Muscle of arm (tissue), 12 donors: ENCODE results near the gene SLC30A2. TPM values are rescaled to one million over a fixed set of nuclear protein-coding genes. Genes with fewer than 3 reads are reported as not detected.
A peak's percentile ranks its signal among the peaks of the same experiment; 100 is the strongest.

ENCODE experiments used
- DNase-seq: peaks from one replicate; pipeline ENCODE4 v3.0.0-alpha.2; 2013
- polyA plus RNA-seq, 12 donors: library from polyadenylated mRNA; unstranded; fragments of 120-200 nt; gene quantifications; one replicate each; pipeline ENCODE4 v1.2.1, GENCODE V29; 2013; ENCODE audit not compliant: insufficient read length in 12 of 12

SLC30A2 gene
- polyA plus RNA-seq, 12 donors, result 0.08 to 1.8 (median 0.78) TPM; not detected in 2

DNA sequence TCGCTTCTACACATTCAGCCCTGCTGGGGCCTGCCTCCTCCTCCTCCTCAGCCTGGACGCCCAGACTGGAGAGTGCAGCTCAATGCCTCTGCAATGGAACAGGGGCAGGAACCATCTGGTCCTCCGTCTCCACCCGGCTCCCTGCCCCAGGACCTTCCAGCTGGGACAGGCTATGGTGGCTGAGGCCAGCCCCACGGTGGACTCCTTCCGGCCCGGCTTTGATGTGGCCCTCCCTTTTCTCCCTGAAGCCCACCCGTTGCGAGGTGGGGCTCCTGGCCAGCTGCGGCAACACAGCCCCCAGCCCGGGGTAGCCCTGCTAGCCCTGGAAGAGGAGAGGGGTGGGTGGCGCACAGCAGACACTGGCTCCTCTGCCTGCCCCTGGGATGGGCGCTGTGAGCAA is 22.9 kb downstream of the SLC30A2 start:
- no peak for DNase-seq

DNA sequence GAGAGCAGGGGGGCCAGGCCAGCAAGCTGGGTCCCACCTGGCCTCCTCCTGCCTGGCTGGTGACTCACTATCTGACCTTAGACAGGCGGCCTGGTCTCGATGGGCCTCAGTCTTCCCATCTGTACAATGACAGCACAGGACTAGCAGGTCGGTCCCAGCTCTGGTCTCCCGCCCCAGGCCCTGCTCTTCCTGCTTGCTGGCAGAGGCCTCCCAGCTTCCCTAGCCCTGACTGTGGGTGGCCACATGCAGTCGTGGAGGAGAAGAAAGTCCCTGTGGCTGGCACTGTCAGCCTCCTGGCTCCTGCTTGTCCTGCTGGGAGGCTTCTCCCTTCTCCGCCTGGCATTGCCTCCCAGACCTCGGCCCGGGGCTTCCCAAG is 23.5 kb downstream of the SLC30A2 start:
- DNase-seq, result no peak

DNA sequence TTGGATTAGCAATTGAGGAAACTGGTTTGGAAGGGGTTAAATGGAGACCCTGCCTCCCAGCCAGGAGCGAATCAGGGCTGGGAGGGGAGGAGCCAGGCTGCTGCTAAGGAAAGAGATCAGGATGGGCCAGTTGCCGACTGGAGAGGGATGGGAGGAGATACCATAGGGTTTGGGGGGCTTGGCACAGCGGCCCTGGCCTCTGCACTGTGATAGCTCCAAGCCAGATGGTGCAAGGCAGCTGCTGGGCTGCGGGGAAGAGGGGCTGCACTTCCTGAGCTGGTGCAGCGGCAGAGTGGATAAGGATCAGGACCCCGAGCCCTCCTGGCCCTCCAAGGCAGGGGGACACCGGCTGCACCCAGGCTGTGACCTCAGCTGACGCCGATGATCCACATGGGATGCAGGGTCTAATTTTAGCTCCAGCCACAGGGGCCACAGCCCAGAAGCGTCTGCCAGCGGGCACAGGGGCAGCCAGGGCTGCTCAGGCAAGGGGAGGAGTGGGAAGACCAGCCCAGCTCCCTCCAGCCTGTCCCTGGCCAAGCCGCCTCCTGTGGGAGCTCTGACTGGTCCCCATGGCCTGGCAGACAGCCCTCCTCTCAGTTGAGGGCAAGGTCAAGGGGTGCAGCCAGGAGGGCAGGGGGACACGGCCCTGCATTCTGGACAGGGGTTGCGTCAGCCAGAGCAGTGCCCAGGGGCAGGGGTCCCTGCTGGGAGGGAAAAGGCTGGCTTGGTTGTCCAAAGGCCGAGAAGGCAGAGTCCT is 24.1 kb downstream of the SLC30A2 start, which contains the start of gene EXTL1:
EXTL1 (plus strand) TSS at position 129 of the 757 bp plus-strand sequence. CDS start 872 bp downstream, outside the sequence.
- peak; percentile 79 for DNase-seq

DNA sequence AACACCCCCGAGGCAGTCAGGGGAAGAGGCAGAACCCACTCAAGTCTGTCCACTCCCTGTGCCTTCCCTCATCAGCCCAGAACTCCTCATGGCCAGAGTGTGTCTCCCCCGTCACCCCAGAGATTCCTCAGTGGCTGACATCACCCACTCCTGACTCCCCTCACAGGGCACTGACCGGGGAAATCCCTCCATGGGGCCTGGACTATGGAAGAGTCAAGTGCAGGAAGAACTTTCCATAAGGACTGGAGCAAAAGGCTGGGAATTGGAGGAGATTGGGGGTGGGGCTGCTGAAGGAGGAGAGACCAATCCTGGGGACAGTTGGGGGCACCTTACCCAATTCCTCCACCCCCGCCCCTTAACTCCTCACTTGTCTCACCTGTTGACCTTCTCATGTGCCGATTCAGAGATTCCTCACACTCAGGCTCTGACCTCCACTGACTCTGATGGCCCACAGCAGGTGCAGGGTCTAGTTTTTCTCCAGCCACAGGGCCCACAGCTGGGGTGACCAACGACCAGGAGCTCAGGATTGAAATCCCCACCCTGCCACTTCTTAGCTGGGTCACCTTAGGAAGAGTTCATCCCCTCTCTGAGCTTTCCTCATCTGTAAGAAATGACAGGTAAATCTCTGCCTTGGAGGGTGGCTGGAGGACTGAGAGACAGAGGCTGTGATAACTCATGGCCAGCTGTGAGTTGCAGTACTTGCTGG is 24.8 kb downstream of the SLC30A2 start:
- DNase-seq, result no peak

DNA sequence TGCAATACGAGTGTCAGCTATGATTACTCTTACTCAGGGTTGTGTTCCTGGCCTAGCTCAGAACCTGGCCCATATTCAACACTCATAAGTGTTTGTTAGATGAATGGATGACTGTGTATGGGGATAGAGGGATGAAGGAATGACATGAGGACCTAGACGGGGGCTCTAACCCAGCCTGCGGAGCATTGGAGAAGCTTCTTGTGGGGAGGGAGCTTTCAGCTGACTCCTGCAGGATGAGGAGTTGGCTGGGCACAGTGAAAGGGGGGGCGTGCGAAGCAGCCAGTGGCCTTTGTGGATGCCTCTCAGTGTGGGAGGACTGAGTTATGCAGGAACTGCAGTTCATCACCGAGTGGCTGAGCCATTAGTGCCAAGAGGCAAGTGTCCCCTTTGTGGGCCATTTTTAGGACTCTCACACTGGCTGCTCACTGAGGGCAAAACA is 25.6 kb downstream of the SLC30A2 start:
- no peak for DNase-seq

DNA sequence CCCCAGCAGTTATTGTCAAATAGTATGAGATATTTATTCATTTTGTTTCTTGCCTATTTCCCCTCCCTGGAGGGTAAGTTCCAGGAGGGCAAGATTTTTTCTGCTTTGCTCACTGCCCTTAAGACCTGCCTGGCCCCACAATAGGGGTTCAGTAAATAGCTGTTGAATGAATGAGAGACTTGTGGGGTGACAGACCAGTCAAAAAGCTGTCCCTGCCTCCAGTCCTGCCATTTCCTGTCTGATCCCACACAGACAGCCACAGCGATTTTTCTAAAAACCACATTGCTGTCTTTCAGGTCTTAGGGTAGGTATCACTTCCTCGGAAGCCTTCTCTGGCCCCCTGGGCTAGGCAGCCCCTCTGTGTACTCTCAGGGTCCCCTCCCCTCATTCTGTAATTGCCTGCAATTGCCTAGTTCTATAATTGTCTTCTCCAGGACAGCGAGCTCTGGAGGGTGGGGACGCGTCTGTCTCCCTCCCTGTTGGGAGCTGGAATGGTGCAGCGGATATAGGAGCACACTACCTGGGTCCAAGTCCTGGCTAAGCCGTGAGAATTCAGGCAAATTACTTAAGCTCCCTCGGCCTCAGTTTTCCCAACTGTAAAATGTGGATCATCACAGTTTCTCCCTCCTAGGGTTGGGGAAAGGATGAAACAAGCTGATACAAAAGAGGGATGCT is 26.1 kb downstream of the SLC30A2 start:
- no peak for DNase-seq

DNA sequence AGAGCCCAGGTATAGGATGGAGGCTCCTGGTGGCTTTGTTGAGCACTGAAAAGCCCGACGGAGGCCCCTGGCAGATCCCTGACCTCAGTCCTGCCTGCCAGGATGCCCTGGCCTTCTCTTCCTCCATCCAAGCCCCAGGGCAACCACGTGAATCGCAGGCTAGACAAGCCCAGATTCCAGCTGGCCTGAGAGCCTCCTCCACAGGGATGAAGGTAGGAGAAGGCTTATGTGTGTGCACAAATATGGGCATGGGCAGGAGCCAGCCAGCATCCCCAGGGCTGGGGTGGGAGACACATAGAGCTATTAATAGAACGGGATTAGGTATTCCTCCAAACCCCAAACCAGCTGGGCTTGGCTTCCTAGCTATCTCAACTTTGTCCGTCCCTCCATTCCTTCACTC is 28.3 kb downstream of the SLC30A2 start:
- DNase-seq, result no peak

DNA sequence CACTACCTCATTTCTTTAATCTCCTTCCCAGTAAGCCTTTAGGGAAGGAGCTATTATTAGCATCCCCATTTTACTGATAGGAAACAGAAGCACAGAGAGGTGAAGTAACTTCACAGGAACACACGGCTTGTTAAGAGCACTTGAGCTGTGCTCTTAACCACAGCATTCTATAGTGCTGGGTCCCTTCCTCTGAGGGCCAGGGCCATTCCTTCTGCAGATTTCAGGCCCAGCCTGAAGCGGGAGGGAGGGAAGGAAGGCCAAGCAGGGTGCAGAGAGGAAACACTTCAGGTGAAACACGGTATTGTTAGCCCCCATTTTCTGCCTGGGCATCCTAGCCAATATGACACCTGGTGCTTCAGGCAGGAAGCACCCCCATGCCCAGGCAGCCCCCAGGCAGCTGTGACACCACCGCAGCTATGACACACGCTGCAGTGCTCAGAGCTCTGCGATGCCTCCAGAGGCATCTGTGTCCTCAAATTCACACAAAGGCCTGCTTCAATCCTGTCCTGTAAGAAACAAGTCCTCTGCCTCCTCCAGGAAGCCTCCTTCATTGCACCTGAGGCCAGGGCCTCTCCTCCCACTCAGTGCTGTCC is 28.9 kb downstream of the SLC30A2 start:
- DNase-seq, result no peak

DNA sequence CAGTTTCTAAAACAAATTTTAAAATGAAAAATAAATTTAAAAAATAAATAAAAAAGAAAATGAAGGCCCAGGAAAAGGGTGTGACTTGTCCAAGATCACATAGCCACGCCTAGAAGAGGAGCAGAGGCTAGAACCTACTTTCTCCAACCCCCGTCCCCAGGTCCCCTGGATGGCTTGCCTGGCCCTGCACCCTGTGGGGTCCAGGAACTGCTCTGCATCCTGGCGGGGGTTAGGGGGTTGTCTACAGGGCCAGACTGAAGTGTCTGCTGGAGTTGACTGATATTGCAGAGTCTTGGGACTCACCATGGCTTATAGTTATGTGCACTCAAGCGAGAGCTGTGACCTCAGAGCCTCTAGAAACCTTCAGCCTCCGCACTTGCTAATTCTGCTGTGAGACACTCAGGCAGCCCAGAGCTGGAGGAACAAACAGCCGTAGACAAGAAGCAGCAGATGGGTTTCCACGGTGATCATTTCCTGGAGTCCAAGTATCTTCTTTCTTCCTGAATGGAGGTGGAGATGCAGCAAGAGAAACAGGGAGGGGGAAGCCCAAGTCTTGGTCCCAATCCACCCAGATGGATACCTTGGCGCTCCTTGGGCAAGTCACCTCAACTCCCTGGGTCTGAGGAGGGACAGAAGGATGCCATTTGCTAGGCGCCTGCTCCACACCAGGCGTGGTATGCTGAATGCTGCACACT is 29.5 kb downstream of the SLC30A2 start:
- no peak for DNase-seq

DNA sequence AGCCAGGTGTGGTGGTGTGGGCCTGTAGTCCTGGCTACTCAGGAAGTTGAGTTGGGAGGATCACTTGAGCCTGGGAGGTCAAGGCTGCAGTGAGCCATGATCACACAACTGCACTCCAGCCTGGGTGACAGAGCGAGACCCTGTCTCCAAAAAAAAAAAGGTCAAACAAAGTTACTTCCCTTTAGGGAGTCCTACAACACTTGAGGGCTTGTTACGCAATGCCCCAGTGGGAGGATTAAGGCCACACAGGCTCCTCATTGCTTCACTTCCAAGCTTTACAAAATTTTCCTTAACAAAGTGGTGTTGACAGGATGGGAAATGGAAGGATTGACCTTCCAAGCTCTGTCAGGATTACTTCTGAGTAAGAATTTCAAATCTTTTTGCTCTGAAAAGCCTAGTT is 30.6 kb downstream of the SLC30A2 start:
- DNase-seq, result no peak

DNA sequence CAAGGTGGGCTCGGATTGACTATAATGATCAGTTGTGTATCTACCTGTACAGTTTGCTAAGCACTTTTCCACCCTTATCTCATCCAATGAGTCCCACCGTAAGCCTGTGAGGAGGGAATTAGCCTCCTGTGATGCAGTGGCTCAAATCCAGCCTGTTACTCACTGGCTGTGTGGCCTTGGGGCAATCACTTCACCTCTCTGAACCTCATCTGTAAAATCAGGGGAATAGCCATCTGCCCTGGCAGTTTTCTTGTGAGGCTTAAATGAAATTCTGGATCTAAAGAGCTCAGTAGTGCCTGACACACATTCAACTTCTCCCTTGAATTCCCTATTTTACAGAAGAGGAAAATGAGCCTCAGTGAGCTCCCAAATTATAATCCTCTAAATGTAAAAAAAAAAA is 31.7 kb downstream of the SLC30A2 start:
- DNase-seq, result no peak

DNA sequence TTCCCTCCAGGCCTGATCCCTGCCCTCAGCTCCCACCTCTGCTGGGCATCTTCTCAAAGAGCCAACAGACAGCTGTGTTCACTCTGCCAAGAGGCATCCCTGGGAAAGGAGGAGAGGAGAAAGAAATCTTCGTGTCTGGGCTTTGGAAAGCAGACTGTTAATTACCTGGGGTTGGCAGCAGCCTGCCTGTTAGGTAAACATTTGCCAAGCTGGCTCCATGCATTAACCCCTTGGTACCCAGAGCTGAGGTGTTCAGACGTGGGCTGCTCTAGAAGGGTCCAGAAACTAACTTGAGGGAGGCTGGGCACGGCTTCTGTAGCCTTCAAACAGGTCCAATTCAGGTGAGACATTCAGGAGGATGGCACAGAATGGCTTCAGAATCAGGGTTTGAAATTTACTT is 33.1 kb downstream of the SLC30A2 start:
- DNase-seq, result no peak

DNA sequence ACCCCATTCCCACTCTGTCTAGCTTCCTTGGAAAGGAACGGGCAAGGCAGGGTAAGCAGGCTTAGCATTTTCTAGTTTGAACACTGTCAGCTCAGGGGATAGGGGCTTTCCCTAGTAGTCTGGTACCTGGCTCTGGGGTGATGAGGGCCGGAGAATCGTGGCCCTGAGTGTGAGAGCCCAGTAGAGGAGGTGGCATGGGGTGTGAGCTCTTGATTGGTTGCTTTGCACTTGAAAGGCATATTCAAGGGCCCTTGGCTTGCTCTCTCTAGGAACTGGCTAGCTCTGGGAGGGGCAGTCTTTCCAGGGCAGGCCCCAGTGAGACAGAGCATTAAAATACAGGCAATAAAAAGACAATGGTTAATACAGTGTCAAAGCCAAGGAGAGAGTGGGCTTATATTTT is 35.1 kb downstream of the SLC30A2 start:
- no peak for DNase-seq

DNA sequence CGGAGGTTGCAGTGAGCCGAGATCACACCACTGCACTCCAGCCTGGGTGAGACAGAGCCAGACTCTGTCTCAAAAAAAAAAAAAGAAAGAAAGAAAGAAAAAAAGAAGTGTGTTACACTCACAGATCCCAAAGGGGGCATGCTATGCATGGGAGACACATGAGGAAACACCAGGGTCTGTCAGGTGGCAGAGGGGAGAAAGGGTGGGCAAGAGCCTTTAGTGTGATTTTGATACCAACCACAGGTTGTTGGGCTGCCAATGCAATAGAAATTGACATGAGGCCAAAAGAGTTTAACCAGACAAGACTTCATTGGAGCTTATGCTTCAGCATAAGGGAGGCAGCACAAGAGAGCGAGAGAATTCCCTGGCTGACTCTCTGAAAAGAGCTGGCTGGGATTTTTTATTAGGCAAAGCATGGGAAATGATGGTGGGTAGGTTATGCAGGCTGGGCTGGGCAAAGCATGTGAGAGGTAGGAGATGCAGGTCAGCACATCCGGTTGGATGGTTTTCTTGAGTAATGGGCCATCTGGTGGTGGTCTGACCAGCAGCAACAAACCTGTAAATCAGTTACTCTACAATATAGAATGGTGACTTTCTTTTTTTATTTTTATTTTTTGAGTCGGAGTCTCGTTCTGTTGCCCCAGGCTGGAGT is 36.0 kb downstream of the SLC30A2 start:
- no peak for DNase-seq

DNA sequence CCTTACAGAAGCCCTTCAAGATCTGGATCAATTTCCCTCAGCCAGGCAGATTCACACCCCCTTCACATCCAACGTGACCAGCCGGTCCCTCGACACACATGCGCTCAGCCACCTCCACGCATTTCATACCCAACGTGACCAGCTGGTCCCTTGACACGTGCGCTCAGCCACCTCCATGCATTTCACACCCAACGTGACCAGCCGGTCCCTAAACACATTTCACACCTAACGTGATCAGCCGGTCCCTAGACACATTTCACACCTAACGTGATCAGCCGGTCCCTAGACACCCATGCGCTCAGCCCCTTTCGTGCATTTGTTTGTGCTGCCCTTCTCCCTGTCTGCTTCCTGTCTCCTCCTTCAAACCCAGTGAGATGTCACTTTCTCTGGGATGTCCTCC is 39.2 kb downstream of the SLC30A2 start:
- no peak for DNase-seq

DNA sequence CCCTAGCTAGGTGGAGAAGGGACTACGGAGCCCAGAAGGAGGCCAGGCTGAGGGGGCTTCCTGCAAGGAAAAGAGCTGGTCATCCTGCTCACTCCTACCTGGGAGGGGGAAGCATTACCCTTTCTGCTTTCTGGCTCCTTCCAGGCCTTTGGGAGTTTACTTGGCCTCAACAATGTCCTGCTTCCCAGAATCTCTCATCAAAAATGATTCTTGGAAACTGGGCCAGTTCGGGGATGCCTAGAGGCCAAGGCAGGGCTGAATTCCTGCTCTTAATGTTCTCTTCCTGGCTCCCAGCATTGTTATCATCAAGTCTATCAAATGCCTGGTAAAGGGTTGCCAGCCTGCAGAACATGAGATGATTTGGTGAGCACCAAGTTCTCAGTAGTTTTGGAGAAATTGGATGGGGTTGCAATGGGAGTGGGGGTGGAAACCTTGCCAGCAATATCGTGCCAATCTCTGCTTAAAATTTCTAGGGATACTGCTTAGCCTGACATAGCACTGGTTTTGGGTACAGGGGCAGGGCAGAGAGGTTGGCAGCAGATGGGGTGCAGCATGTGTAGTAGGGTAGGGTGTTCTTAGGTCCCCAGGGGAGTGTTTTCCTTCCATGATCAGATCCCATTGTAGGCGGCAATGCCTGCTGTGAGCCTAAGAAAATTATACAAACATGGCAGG is 40.3 kb downstream of the SLC30A2 start:
- DNase-seq, result peak; percentile 64

DNA sequence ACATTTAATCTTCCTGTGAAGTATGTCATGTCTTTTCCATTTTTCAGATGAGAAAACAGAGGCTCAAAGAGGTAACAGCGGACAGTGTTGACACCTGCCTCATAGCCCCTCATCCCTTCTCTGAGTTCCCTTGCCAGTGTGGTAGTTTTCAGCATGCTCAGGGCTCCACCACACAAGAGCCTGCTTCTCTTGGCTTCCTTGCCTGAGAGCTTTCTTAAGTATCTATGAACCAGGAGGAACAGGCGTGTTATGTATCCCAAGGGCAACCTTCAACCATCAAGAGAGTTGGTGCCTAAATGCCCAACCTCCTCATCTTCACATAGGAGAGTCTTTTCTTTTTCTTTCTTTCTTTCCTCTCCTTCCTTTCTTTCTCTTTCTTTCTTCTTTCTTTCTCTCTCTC is 42.2 kb downstream of the SLC30A2 start:
- DNase-seq, result no peak

DNA sequence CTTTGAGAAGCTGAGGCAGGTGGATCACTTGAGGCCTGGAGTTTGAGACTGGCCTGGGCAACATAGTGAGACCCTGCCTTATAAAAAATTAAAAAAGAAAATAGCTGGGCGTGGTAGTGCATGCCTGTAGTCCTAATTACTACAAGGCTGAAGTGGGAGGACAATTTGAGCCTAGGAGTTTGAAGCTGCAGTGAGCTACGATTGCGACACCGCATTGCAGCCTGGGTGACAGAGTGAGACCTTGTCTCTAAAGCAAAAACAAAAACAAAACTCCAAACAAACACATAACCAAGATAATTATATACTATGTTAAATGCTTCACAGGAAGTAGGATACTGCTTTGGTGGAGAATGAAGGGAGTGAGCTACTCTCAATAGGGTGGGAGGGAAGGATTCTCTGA is 42.7 kb downstream of the SLC30A2 start:
- DNase-seq, result no peak

DNA sequence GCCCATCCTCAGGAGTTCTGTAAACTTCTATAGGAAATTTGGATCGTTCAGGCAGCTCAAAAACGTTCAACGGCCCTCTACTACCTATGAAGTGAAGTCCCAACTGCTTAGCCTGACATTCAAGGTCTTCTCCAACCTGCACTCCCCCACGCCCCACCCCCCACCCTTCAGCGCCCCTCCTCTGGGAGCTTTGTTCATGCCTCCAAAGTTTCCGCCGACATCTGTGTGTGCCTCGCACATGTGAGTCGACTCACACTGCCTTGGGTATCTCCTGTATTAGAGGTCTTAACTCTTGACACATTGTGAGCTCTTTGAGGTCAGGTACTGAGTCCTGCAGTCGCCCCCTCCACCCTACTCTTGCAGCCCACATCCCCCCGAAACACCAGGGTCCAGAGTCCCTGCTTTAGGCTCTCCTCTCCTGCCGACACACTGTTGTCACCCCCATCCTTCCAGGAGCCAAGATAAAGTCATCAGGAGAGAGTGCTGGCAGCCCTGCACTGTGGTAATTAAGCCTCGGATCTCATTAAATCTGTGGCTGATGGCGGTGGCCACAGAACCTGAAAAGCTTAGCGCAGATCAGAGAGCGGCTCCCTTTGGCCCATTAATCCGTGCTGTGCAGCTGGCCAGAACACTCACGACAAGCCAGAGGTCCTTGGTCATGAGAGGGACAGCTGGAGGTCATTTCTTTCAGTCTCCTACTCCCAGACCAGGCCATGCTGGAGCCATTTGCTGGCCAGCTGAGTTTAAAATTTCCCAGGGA is 46.7 kb downstream of the SLC30A2 start:
- DNase-seq, result no peak
